Omental fat pad (tissue), 4 donors: ENCODE data around the gene LGALS8. TPM values are rescaled to one million over a fixed set of nuclear protein-coding genes. Genes with fewer than 3 reads are reported as not detected.

Experiments
- ATAC-seq: fragments of 150-250 bp; one replicate; pipeline ENCODE4 v1.9.1; 2016; ENCODE audit warnings: mild to moderate bottlenecking, moderate library complexity; ENCODE audit not compliant: low FRiP score
- DNase-seq: peaks from one replicate; pipeline ENCODE4 v3.0.0-alpha.2; 2019; ENCODE audit warnings: low spot score
- total RNA-seq, 4 donors: library from RNA; depleted of rRNA; stranded (reverse); fragments of >200 nt; gene quantifications; one replicate each; pipeline ENCODE4 v1.1.0, GENCODE V29; 2016
- TF ChIP-seq, protein P1 (sequence below), 3 donors: fragments of 450-650 bp; IDR thresholded peaks; one replicate each; pipeline ENCODE4 v1.5.1; 2016 to 2017; ENCODE audit warnings: antibody characterized with exemption in 3 of 3, mild to moderate bottlenecking in 3 of 3, moderate library complexity in 2 of 3

LGALS8 gene
- total RNA-seq, 4 donors from 2014 or later = 73.8 to 129 (median 110) TPM

DNA sequence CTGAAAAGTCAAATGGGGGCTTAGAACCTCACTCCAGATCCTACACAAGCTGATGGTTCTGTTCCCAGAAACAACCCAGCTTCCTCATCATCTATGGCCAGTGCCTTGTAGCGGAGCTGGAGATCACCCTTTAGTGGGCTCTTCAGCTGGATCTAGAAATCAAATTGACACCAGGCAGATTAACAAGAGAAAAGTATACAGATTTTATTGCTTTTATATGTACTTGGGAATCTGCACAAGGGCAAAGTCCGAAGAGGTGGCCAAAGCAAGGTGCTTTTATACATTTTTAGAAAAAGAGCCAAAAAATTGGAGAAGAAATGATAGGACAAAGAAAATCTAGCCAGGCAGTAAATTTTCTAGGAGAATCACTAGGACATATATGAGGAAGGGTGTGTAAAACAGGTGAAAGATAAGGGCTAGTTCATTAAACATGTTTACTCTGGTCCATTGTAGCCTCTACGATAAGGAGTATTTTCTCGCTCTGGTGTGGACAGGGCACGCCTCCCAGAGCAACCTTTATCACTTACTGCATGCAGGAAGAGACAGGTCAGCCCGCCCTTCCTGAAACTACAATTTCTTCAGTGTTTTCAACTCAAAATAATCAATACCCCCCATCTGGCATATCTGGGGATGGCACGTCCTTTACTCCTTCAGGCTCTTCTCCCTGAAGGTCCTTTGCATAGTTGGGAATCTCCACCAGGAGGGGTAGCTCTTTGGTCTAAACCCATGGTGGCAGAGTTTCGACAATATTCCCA is 14.0 kb upstream of the LGALS8 start:
- ATAC-seq = no peak
- DNase-seq = no peak
- TF ChIP-seq, protein P1, sequence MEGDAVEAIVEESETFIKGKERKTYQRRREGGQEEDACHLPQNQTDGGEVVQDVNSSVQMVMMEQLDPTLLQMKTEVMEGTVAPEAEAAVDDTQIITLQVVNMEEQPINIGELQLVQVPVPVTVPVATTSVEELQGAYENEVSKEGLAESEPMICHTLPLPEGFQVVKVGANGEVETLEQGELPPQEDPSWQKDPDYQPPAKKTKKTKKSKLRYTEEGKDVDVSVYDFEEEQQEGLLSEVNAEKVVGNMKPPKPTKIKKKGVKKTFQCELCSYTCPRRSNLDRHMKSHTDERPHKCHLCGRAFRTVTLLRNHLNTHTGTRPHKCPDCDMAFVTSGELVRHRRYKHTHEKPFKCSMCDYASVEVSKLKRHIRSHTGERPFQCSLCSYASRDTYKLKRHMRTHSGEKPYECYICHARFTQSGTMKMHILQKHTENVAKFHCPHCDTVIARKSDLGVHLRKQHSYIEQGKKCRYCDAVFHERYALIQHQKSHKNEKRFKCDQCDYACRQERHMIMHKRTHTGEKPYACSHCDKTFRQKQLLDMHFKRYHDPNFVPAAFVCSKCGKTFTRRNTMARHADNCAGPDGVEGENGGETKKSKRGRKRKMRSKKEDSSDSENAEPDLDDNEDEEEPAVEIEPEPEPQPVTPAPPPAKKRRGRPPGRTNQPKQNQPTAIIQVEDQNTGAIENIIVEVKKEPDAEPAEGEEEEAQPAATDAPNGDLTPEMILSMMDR (IDR thresholded peaks at IDR 0.05) = no peak

DNA sequence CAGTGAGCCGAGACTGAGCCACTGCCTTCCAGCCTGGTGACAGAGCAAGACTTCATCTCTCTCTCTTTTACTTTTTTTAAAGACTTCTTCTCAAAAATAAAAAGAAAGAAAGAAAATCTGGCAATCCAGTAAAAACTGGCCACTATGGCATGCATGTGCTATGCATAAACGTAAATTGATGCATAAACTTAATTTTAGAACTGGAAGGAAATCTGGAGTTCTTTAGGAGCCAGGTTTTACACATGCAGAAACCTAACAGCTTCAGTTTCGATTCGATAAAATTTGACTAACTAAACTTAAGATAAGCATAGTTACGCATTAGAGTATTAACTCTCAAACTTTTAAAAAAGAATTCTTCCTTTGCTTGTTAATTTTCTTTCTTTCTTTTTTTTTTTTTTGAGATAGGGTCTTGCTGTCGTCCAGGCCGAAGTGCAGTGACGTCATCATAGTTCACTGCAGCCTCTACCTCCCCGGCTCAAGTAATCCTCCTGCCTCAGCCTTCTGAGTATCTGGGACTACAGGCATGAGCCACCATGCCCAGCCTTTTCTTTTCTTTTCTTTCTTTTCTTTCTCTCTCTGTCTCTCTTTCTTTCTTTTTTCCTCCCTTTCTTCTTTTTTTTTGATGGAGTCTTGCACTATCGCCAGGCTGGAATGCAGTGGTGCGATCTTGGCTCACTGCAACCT is 11.9 kb upstream of the LGALS8 start:
- TF ChIP-seq, protein P1 (IDR thresholded peaks at IDR 0.05) = no peak
- no peak for DNase-seq
- ATAC-seq = no peak

DNA sequence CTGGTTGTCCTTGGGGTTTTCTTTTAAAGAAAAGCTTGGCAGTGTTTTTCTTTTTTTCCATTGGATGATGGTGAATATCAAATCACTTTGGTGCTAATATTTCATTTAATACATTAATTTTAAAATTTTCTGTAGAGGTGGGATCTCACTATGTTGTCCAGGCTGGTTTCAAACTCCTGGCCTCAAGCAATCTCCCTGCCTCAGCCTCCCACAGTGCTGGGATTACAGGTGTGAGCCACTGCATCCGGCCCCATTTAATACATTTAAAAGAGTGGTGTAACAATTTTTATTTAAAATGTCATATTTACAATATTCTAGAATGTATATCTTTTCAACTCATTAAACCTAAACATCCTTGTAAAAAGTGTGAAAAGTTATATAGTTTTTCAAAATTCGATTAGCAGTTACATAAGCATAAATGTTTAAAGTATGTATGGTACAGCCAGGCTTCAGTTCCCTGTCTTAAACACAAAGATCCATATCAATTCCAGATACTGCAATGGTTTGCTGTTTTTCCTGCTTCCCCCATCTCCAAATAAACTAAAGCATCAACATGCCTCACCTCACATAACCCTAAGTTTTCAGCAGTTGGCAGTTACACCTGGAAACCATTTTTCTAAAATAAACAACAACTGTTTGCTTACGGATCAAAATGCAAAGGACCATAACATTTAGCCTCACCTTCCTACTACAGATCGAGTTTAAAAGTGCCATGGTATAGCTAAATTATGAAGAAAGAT is 8.9 kb upstream of the LGALS8 start:
- TF ChIP-seq, protein P1 (IDR thresholded peaks at IDR 0.05) = no peak
- DNase-seq (no peak), ATAC-seq (no peak)

DNA sequence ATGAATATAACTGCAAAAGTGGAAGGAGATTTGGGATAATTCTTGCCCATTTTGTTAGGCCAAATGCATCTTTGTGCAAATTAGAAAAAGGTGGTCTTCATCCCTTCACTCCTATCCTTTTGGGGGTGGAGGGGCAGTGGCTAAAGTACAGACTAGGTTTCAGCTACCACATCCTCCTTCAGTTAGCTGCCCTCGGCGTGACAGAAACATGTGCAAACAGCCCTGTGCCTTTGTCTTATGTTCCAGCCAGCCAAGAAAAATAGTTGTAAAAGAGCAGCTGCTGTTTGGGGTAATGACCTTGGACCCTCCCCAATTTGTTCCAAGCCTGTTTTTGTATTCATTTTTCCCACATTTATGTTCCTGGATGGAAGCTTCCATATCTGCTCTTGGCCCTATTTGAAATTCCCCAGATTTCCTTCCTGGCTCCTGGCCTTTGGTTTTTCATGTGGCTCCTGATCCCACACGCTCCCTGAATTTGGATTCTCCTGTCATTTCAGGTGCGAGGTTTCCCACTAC is 8.3 kb upstream of the LGALS8 start:
- DNase-seq (no peak), ATAC-seq (no peak)
- TF ChIP-seq, protein P1 (IDR thresholded peaks at IDR 0.05) = no peak

DNA sequence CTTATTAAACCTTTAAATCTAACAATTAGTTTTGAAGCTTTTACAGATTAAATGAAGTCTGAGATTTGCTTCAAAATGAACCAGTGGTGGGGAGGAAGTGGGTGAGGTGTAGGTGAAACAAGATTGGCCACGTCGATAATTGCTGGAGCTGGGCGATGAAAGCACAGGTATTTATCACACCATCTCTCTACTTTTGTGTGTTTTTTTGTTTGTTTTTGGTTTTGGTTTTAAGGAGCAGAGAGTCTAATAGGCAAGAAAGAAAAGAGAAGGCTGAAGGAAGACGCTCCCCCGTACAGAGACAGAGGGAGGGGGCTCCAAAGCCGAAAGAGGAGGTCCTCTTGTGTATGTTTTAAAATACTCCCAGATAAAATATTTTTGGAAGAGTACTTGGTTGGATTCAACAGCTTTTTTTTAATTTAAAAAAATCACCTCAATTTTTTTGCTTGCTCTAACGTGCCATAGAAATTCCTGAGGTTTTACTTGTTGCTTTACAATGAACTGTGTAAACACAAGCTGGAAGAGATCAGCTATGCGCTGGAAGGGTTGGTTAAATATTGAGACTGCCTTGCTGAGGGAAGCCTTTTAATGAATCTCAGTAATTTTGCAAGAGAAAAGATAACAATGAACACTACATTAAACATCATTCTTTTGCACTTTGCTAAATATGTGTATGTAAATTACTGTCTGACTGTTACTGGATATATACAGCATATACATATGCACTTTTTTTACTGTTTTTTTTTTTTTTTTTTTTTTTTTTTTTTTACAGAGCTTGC is 6.7 kb upstream of the LGALS8 start:
- TF ChIP-seq, protein P1 (IDR thresholded peaks at IDR 0.05) = no peak
- DNase-seq (no peak), ATAC-seq (no peak)

DNA sequence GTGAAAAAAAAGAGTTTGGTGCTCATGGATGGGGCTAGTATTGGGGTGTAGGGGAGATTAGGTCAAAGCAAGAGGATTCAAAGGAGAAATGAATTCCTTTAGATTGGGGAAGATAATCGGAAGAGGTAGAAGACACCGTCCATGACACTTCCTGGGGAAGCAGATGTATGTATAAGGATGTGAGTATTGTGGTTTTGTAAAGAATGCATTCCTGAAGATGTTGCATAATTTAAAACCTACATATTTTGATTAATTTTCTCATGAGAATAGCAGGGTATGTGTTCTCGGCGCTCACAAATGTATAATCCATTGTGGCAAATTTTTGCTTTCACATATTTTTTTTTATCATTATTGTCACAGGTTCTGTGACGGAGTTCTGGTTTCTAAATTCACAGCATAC is 5.5 kb upstream of the LGALS8 start:
- TF ChIP-seq, protein P1 (IDR thresholded peaks at IDR 0.05) = no peak
- no peak for ATAC-seq
- DNase-seq = no peak
